Measurements from ENCODE around the gene CALML5. TPM values are rescaled to one million over a fixed set of nuclear protein-coding genes. Genes with fewer than 3 reads are reported as not detected.

Gene CALML5, protein sequence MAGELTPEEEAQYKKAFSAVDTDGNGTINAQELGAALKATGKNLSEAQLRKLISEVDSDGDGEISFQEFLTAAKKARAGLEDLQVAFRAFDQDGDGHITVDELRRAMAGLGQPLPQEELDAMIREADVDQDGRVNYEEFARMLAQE
- total RNA-seq (2014; rRNA removed; shearing (Covaris generic)) = not detected in 2 replicates

GRCh38 chr10:5499493-5500140 is at the start of gene CALML5:
Gene CALML5 (minus strand): TSS chr10:5499570. CDS start chr10:5499438, 132 bp downstream.

GRCh38 chr10:5524641-5525560 is 25.5 kb upstream of the CALML5 start, which contains the start of gene CALML3:
Gene CALML3 (plus strand): TSS chr10:5524961. CDS start chr10:5525086, 125 bp downstream.

Other genes starting within 250 kb of the CALML5 start
- gene UCN3, start 134.6 kb downstream of the CALML5 start, total RNA-seq (2014; rRNA removed; shearing (Covaris generic)) = not detected in 2 replicates
- gene TUBAL3, start 94.7 kb downstream of the CALML5 start, total RNA-seq (2014; rRNA removed; shearing (Covaris generic)) = not detected in 2 replicates
- gene NET1, start 87.0 kb downstream of the CALML5 start, total RNA-seq (2014; rRNA removed; shearing (Covaris generic)) = 63.1 and 64.5 TPM in 2 replicates
- gene CALML3, start 25.4 kb upstream of the CALML5 start, total RNA-seq (2014; rRNA removed; shearing (Covaris generic)) = not detected in 2 replicates
- 11.5 and 12.0 TPM in 2 replicates for gene ASB13, start 167.0 kb upstream of the CALML5 start, total RNA-seq (2014; rRNA removed; shearing (Covaris generic))
- gene TASOR2, start 185.3 kb upstream of the CALML5 start, total RNA-seq (2014; rRNA removed; shearing (Covaris generic)) = 87.7 and 90.7 TPM in 2 replicates